Subcutaneous abdominal adipose tissue (tissue), 5 donors: Measurements from ENCODE around the gene ZCCHC17.
"Not testable (repeated sequence)": the region's sequence is repeated elsewhere in the genome, so short reads cannot be mapped to it uniquely, and the experiment has no call there.

Experiments
- H3K27ac ChIP-seq: one replicate; pipeline ENCODE4 v1.7.0; 2013; ENCODE audit warnings: low read depth, mild to moderate bottlenecking, inconsistent platforms, low read length, moderate library complexity
- H3K27me3 ChIP-seq, 5 donors: one replicate each; pipeline ENCODE4 v1.7.0; 2013; ENCODE audit warnings: low read length in 5 of 5, inconsistent platforms in 1 of 5; ENCODE audit not compliant: control insufficient read depth in 5 of 5, insufficient read depth in 4 of 5
- H3K36me3 ChIP-seq, 5 donors: one replicate each; pipeline ENCODE4 v1.7.0; 2013; ENCODE audit warnings: low read length in 5 of 5; ENCODE audit not compliant: control insufficient read depth in 5 of 5, insufficient read depth in 5 of 5
- H3K4me1 ChIP-seq, 5 donors: one replicate each; pipeline ENCODE4 v1.7.0; 2013; ENCODE audit warnings: low read length in 5 of 5, mild to moderate bottlenecking in 3 of 5, moderate library complexity in 1 of 5; ENCODE audit not compliant: control insufficient read depth in 5 of 5, insufficient read depth in 5 of 5
- H3K4me3 ChIP-seq, 5 donors: one replicate each; pipeline ENCODE4 v1.7.0; 2013; ENCODE audit warnings: low read length in 5 of 5, low read depth in 1 of 5
- H3K9ac ChIP-seq, 5 donors: one replicate each; pipeline ENCODE4 v1.7.0; 2013; ENCODE audit warnings: low read length in 5 of 5, mild to moderate bottlenecking in 4 of 5, moderate library complexity in 3 of 5
- H3K9me3 ChIP-seq, 5 donors: one replicate each; pipeline ENCODE4 v1.7.0; 2013; ENCODE audit warnings: low read length in 5 of 5; ENCODE audit not compliant: control insufficient read depth in 5 of 5
- donor health status: healthy.
- donor health status: healthy.
- donor health status: healthy.
- donor health status: healthy.
- donor health status: healthy.

The ZCCHC17 gene

GRCh38 chr1:31386576-31387243 is 89.9 kb downstream of the ZCCHC17 start:
- not testable (repeated sequence) for H3K9me3 ChIP-seq, H3K36me3 ChIP-seq, H3K4me3 ChIP-seq, H3K27ac ChIP-seq, H3K27me3 ChIP-seq, H3K9ac ChIP-seq, H3K4me1 ChIP-seq

DNA sequence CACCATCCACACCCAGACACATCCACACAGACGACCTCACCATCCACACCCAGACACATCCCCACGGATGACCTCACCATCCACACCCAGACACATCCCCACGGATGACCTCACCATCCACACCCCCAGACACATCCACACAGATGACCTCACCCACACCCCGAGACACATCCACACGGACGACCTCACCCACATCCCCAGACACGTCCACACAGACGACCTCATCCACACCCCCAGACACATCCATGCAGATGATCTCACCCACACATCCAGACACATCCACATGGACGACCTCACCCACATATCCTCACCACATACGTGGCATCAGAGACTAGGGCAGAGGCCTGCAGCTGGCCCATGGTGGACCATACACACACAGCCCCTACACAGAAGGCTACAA is 90.8 kb downstream of the ZCCHC17 start:
- Histone ChIP-seq H3K36me3 (no peaks in the 10 kb centered on the region), H3K9ac (no peak overlapping the region), H3K9me3 (no peaks in the 10 kb centered on the region), H3K27ac (no peak overlapping the region), H3K4me1 (peaks cover 0 to 5% (median 0%) of the 10 kb centered on the region in 5 donors), H3K4me3 (no peak overlapping the region), H3K27me3 (peaks cover 0 to 8% (median 0%) of the 10 kb centered on the region in 5 donors)

DNA sequence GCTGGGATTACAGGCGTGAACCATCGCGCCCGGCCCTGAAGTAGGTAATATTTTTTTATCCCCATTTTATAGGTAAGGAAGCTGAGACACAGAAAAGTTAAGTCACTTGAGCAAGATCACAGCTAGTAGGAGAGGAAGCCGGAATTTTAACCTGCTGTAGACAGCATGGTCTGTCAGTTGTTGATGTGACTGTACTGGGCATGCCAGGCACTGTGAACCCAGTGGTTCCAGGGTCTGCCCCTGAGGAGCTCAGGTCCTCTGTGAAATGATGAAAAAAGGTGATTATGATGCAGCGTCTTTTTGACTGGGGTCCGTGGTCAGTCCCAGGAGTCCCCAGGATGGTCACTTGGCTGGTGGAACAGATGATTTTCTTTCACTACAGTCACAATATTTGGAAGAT is 92.8 kb downstream of the ZCCHC17 start:
- Histone ChIP-seq H3K4me1 (peaks cover 0 to 5% (median 5%) of the 10 kb centered on the region in 5 donors), H3K4me3 (no peak overlapping the region), H3K9ac (no peak overlapping the region), H3K27ac (no peak overlapping the region), H3K9me3 (no peaks in the 10 kb centered on the region), H3K36me3 (no peaks in the 10 kb centered on the region), H3K27me3 (peaks cover 0 to 8% (median 0%) of the 10 kb centered on the region in 5 donors)

DNA sequence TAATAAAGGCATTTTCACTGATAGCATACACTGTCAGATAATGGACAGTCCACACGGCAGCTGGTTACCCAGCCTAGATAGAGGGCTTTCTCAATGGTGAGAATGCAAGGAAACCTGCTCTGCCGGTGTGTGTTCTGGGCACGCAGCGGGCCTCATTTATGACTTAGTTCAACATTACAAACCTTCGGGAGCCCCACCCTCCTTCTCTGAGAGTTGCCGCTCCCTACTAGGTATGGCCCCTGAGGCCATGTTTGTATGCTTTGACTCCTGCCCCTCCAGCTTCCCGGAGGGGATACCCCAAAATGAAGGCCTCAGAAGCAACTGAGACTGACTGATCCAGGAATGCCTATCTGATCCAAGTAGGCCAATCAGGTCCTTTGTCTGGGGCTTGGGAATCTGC is 93.2 kb downstream of the ZCCHC17 start:
- Histone ChIP-seq H3K4me3 (no peak overlapping the region), H3K27me3 (peaks cover 0 to 8% (median 0%) of the 10 kb centered on the region in 5 donors), H3K9ac (no peak overlapping the region), H3K4me1 (peaks cover 3 to 10% (median 9%) of the 10 kb centered on the region in 5 donors), H3K27ac (no peak overlapping the region), H3K9me3 (no peaks in the 10 kb centered on the region), H3K36me3 (no peaks in the 10 kb centered on the region)

GRCh38 chr1:31393463-31393862 is 96.6 kb downstream of the ZCCHC17 start:
- H3K27me3 ChIP-seq = no peaks in the 10 kb centered on the region
- no peaks in the 10 kb centered on the region for H3K36me3 ChIP-seq

DNA sequence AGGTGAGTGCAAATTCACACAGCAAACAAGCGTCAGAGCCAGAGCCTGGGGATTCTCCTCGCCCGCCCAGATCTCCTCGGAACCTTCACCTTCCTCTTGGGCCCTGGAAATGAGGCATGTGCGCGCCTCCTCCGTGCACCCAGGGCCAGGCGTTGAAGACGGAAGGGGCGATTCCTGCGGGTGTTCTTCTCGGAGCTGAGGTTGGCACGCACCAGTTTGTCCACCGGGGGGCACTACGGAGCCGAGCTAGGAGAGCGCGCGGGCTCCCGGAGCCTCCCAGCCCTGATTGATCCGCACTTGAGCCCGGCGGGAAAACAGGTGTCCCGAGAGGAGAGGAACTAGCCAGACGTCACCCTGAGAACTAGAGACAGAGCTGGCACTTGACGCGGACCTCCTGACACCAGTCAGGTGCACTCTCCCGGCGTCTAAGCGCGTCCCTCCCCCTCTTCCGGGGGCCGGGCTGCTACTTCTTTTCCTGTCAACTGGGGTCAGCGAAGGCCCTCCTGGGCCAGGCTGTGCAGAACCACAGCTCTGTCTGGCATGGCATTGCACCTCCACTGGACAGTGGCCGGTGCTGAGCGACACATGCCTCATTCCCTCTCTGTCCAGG is 97.9 kb downstream of the ZCCHC17 start:
- Histone ChIP-seq H3K9me3 (no peaks in the 10 kb centered on the region), H3K36me3 (no peaks in the 10 kb centered on the region), H3K27me3 (no peaks in the 10 kb centered on the region), H3K27ac (no peak overlapping the region), H3K4me3 (peak overlapping the region; percentile 35 to 68 (median 62)), H3K9ac (peak overlapping the region in 3 of 5 donors; percentile 30 to 59 (median 43)), H3K4me1 (peaks cover 3 to 10% (median 9%) of the 10 kb centered on the region in 5 donors)

More at GRCh38 chr1:31393463-31393862, 96.6 kb downstream of the ZCCHC17 start:
- Histone ChIP-seq H3K9me3 (no peaks in the 10 kb centered on the region), H3K27ac (no peak overlapping the region), H3K9ac (no peak overlapping the region), H3K4me3 (no peak overlapping the region), H3K4me1 (peaks cover 3 to 10% (median 9%) of the 10 kb centered on the region in 5 donors)

- Histone ChIP-seq H3K9ac (no peak overlapping the region), H3K9me3 (no peaks in the 10 kb centered on the region), H3K4me1 (peaks cover 3 to 10% (median 9%) of the 10 kb centered on the region in 5 donors), H3K27me3 (no peaks in the 10 kb centered on the region), H3K27ac (no peak overlapping the region), H3K36me3 (no peaks in the 10 kb centered on the region), H3K4me3 (no peak overlapping the region)
These were observed 100.0 kb downstream of the ZCCHC17 start for GRCh38 chr1:31396633-31397351.

- Histone ChIP-seq H3K9ac (no peak overlapping the region), H3K9me3 (no peaks in the 10 kb centered on the region), H3K27me3 (no peaks in the 10 kb centered on the region), H3K4me3 (no peak overlapping the region), H3K27ac (no peak overlapping the region), H3K36me3 (no peaks in the 10 kb centered on the region), H3K4me1 (peaks cover 3 to 10% (median 9%) of the 10 kb centered on the region in 5 donors)
These were observed 100.7 kb downstream of the ZCCHC17 start for GRCh38 chr1:31397360-31398095.

GRCh38 chr1:31398246-31398645 is 101.4 kb downstream of the ZCCHC17 start:
- Histone ChIP-seq H3K27me3 (no peaks in the 10 kb centered on the region), H3K27ac (no peak overlapping the region)

More at GRCh38 chr1:31398246-31398645, 101.4 kb downstream of the ZCCHC17 start:
- Histone ChIP-seq H3K4me3 (no peak overlapping the region), H3K9ac (no peak overlapping the region), H3K36me3 (no peaks in the 10 kb centered on the region), H3K9me3 (no peaks in the 10 kb centered on the region), H3K4me1 (peaks cover 3 to 10% (median 9%) of the 10 kb centered on the region in 5 donors)
